ENCODE results near the gene ENTPD6. TPM values are rescaled to one million over a fixed set of nuclear protein-coding genes. Genes with fewer than 3 reads are reported as not detected.

Gene ENTPD6
- total and polyA plus RNA-seq, 2 experiments from 2014 or later, result 32.9 to 50.4 TPM

DNA sequence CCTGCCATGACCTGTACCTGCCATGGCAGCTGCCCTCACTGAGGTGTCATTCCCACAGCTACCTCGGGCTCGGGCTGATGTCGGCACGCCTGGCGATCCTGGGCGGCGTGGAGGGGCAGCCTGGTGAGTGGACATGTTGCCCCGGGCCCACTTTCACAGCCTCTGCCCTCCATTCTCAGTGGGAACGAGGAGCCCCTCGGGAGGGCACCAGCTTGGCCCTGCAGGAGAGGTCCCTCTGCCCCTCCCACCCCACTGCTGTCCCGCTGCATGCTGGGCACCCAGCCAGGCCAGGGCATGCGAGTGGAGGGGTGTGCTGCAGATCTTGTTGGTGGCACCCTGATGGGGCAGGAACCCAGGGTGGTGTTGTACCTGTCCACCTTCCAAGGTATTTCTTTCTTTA is 23.0 kb downstream of the ENTPD6 start:
- H3K36me3 ChIP-seq (ENCODE audit: low read depth), result peaks cover 11% of the 10 kb centered on the region; the same call in 1 of the 2 replicates
- TF ChIP-seq EZH2phosphoT487 (IDR thresholded peaks at IDR 0.05; ENCODE audit: insufficient read depth, low read depth), result no peak
- TF ChIP-seq EZH2 (IDR thresholded peaks at IDR 0.05; ENCODE audit: insufficient read depth, poor library complexity, severe bottlenecking), result no peak
- peaks cover under 1% of the 10 kb centered on the region for H3F3A ChIP-seq (ENCODE audit: insufficient read depth)
- no peaks in the 10 kb centered on the region for H3K9me2 ChIP-seq (ENCODE audit: insufficient read depth)
- no peak overlapping the region for H3K4me3 ChIP-seq
- no peaks in the 10 kb centered on the region for H3K79me2 ChIP-seq (ENCODE audit: insufficient read depth)
- no peak for DNase-seq
- no peak overlapping the region for H3K27ac ChIP-seq
- peaks cover 2% of the 10 kb centered on the region for H3K4me1 ChIP-seq (ENCODE audit: insufficient read depth)
- no peaks in the 10 kb centered on the region for H4K20me1 ChIP-seq (ENCODE audit: insufficient read depth)
- H3K27me3 ChIP-seq (replicated peaks; ENCODE audit: insufficient read depth), result no peaks in the 10 kb centered on the region
- H3K4me2 ChIP-seq (ENCODE audit: unreplicated experiment), result no peak overlapping the region
- WGBS, 2 experiments (ENCODE audit: low coverage in 1 of 2, low lambda C conversion rate in 2 of 2, missing lambda C conversion rate in 2 of 2), result 91 to 96% methylated on average over 8 to 12 of the region's 12 CpGs
- in situ Hi-C loops (cut with MboI), result no loop called here
- H3K9ac ChIP-seq, result no peak overlapping the region
- no peak overlapping the region for H2AFZ ChIP-seq
- no peaks in the 10 kb centered on the region for H3K9me3 ChIP-seq (ENCODE audit: low read depth)

DNA sequence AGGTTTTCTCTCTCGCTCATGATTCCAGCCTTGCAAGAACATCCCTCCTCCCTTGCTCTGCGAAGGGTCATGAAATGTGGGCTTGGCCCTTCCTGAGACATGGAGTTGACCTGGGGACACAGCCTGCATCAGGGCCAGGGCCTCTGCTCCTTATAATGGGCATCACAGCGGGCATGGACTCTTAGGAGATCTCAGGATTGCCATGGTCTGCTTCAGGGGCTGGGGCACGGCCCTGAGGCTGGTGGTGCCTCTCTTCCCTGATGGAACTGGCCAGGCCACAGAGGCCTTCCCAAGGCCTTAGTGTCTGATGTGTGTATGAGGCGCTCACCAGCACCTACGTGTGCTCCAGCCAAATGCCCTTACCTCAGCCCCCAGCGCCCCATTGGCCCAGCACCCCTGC is 23.9 kb downstream of the ENTPD6 start:
- TF ChIP-seq EZH2 (IDR thresholded peaks at IDR 0.05; ENCODE audit: insufficient read depth, poor library complexity, severe bottlenecking) (no peak), EZH2phosphoT487 (IDR thresholded peaks at IDR 0.05; ENCODE audit: insufficient read depth, low read depth) (no peak)

DNA sequence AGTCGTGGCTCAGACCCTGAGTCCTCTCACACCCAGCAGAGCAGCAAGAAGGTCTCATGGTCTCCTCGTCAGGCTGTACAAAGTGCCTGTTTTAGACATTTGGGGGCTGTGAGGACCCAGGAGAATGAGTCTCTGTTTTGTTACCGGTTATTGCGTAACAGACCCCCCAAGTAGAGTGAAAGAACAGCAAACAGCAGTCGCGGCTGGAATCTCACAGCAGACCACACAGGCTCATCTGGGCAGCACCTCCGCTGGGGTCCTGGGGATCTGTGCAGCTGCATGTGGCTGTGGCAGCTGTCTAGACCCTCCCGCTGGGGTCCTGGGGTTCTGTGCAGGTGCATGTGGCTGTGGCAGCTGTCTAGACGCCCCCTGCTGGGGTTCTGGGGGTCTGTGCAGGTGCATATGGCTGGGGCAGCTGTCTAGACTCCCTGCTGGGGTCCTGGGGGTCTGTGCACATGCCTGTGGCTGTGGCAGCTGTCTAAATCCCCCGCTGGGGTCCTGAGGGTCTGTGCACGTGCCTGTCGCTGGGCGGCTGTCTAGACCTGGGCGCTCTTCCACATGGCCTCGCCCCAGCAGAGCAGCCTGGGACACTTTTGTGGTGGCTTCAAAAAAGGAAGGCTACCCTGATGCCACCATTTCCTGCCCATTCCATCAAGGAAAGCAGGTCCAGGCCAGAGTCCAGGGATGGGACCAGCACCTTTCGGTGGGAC is 24.7 kb downstream of the ENTPD6 start:
- H3K9me2 ChIP-seq (ENCODE audit: insufficient read depth), result no peaks in the 10 kb centered on the region
- H3K9me3 ChIP-seq (ENCODE audit: low read depth), result no peaks in the 10 kb centered on the region
- H3K4me3 ChIP-seq, result no peak overlapping the region
- DNase-seq, result no peak
- WGBS, 2 experiments (ENCODE audit: low coverage in 1 of 2, low lambda C conversion rate in 2 of 2, missing lambda C conversion rate in 2 of 2), result 87 to 91% methylated on average over 15 to 16 of the region's 16 CpGs
- TF ChIP-seq EZH2 (IDR thresholded peaks at IDR 0.05; ENCODE audit: insufficient read depth, poor library complexity, severe bottlenecking) (no peak), EZH2phosphoT487 (IDR thresholded peaks at IDR 0.05; ENCODE audit: insufficient read depth, low read depth) (no peak)
- H3K4me1 ChIP-seq (ENCODE audit: insufficient read depth), result peaks cover 9% of the 10 kb centered on the region
- no peaks in the 10 kb centered on the region for H4K20me1 ChIP-seq (ENCODE audit: insufficient read depth)
- peaks cover 4% of the 10 kb centered on the region; the same call in 1 of the 2 replicates for H3K36me3 ChIP-seq (ENCODE audit: low read depth)
- no peaks in the 10 kb centered on the region for H3K27me3 ChIP-seq (replicated peaks; ENCODE audit: insufficient read depth)
- in situ Hi-C loops (cut with MboI), result no loop called here
- H3K79me2 ChIP-seq (ENCODE audit: insufficient read depth), result no peaks in the 10 kb centered on the region
- H3K27ac ChIP-seq, result no peak overlapping the region
- no peak overlapping the region for H3K9ac ChIP-seq
- no peak overlapping the region for H2AFZ ChIP-seq
- no peak overlapping the region for H3K4me2 ChIP-seq (ENCODE audit: unreplicated experiment)
- peaks cover 12% of the 10 kb centered on the region for H3F3A ChIP-seq (ENCODE audit: insufficient read depth)

More for the DNA sequence above, 23.9 kb downstream of the ENTPD6 start:
- no peaks in the 10 kb centered on the region for H3K9me2 ChIP-seq (ENCODE audit: insufficient read depth)
- no peaks in the 10 kb centered on the region for H3K9me3 ChIP-seq (ENCODE audit: low read depth)
- peaks cover 11% of the 10 kb centered on the region; the same call in 1 of the 2 replicates for H3K36me3 ChIP-seq (ENCODE audit: low read depth)
- H3F3A ChIP-seq (ENCODE audit: insufficient read depth), result peaks cover 10% of the 10 kb centered on the region
- H2AFZ ChIP-seq, result no peak overlapping the region
- 97 to 99% methylated on average over 7 of the region's 7 CpGs for WGBS, 2 experiments (ENCODE audit: low coverage in 1 of 2, low lambda C conversion rate in 2 of 2, missing lambda C conversion rate in 2 of 2)
- no peaks in the 10 kb centered on the region for H3K27me3 ChIP-seq (replicated peaks; ENCODE audit: insufficient read depth)
- no peak overlapping the region for H3K4me2 ChIP-seq (ENCODE audit: unreplicated experiment)
- no peaks in the 10 kb centered on the region for H3K79me2 ChIP-seq (ENCODE audit: insufficient read depth)
- no peak overlapping the region for H3K27ac ChIP-seq
- in situ Hi-C loops (cut with MboI), result no loop called here
- H4K20me1 ChIP-seq (ENCODE audit: insufficient read depth), result no peaks in the 10 kb centered on the region
- no peak overlapping the region for H3K9ac ChIP-seq
- no peak overlapping the region for H3K4me3 ChIP-seq
- H3K4me1 ChIP-seq (ENCODE audit: insufficient read depth), result peaks cover 9% of the 10 kb centered on the region
- no peak for DNase-seq

DNA sequence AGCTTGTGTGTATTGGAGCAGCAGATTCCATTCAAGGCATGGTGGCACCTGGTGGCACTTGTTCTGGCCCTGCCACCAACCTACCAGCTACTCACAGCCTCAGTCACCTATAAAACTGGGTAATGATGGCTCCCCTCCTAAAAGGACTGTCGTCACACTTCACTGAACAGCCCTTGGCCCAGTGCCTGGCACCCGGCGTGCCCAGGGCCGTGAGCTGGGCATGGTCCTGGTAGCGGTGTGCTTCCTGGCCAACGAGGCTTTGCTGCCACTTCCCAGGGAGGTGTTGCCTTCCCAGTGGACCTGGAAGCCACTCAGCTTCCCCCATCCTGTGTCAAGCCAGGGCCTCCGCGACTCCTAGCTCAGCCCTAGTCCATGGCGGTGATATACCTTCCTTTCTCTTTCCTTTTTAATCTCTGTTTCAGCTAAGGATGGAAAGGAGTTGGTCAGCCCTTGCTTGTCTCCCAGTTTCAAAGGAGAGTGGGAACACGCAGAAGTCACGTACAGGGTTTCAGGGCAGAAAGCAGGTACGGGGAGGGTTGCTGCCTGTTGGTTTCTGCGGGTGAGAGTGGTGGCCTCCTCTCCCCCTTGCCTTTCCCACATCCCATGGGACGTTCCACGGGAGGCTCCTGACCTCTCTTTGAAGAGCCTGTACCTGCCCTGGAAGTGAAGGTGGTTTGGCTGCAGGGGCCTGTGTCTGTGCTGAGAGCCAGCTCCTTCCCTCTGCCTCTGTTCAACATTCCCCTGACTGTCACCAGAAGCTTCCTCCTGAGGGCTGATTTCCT is 25.5 kb downstream of the ENTPD6 start:
- Histone ChIP-seq H3K27ac (no peak overlapping the region), H3K4me2 (ENCODE audit: unreplicated experiment) (no peak overlapping the region), H3K27me3 (replicated peaks; ENCODE audit: insufficient read depth) (no peaks in the 10 kb centered on the region), H3K9me2 (ENCODE audit: insufficient read depth) (no peaks in the 10 kb centered on the region), H3K79me2 (ENCODE audit: insufficient read depth) (no peaks in the 10 kb centered on the region), H3K9me3 (ENCODE audit: low read depth) (no peaks in the 10 kb centered on the region), H2AFZ (no peak overlapping the region), H4K20me1 (ENCODE audit: insufficient read depth) (no peaks in the 10 kb centered on the region), H3K4me1 (ENCODE audit: insufficient read depth) (peaks cover 9% of the 10 kb centered on the region), H3K4me3 (no peak overlapping the region), H3K36me3 (ENCODE audit: low read depth) (no peaks in the 10 kb centered on the region), H3K9ac (no peak overlapping the region), H3F3A (ENCODE audit: insufficient read depth) (peaks cover 12% of the 10 kb centered on the region)
- TF ChIP-seq EZH2phosphoT487 (IDR thresholded peaks at IDR 0.05; ENCODE audit: insufficient read depth, low read depth) (no peak), EZH2 (IDR thresholded peaks at IDR 0.05; ENCODE audit: insufficient read depth, poor library complexity, severe bottlenecking) (no peak)
- in situ Hi-C loops (cut with MboI), result no loop called here
- 89 to 92% methylated on average over 15 of the region's 15 CpGs for WGBS, 2 experiments (ENCODE audit: low coverage in 1 of 2, low lambda C conversion rate in 2 of 2, missing lambda C conversion rate in 2 of 2)
- no peak for DNase-seq
